Measurements from ENCODE around the gene FAM227B. TPM values are rescaled to one million over a fixed set of nuclear protein-coding genes. Genes with fewer than 3 reads are reported as not detected.
A peak's percentile ranks its signal among the peaks of the same experiment; 100 is the strongest.
"Not testable (repeated sequence)": the region's sequence is repeated elsewhere in the genome, so short reads cannot be mapped to it uniquely, and the experiment has no call there.

FAM227B gene
- total and polyA plus RNA-seq, 7 donors = 2.7 to 11.9 (median 6.9) TPM

DNA sequence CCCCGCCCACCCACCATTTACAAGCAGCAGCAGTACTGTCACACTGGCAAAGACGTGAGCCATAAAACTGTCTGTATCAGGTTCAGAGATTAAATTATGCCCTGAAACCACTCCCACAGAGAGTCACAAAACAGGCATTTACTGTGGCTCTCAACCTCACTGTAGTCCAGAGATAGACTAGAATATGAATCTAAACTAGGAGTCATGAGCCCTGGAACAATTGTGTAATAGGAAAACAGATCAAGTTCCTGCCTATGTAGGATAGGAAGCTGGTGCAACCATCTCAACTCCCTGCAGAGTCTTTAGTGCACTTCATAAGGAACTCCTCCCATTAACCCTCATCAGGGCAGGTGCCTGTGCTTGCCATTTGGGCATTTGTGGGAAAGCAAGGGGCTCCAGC is 61.7 kb downstream of the FAM227B start:
- DNase-seq (no peak), ATAC-seq (peak in 1 of 4 donors; percentile 67)
- Histone ChIP-seq H3K4me1 (no peaks in the 10 kb centered on the region), H3K9me3 (peaks cover 26% of the 10 kb centered on the region), H3K27me3 (ENCODE audit: insufficient read depth in 3 of 3, low read length in 2 of 3) (no peaks in the 10 kb centered on the region), H3K4me3 (no peak overlapping the region), H3K27ac (no peak overlapping the region), H3K36me3 (ENCODE audit: insufficient read depth in 1 of 2, low read depth in 1 of 2) (no peaks in the 10 kb centered on the region)
- intact Hi-C loops (cut with DNase I) = no loop called here
- TF ChIP-seq CTCF (IDR thresholded peaks at IDR 0.05) = no peak
- WGBS, 3 donors = 85 to 87% (median 85%) methylated on average over 2 of the region's 2 CpGs

- intact Hi-C loops (cut with DNase I) = no loop called here
- DNase-seq (peak in 1 of 2 donors; percentile 21), ATAC-seq (no peak)
- Histone ChIP-seq H3K4me1 (no peaks in the 10 kb centered on the region), H3K4me3 (no peak overlapping the region), H3K36me3 (ENCODE audit: insufficient read depth in 1 of 2, low read depth in 1 of 2) (no peaks in the 10 kb centered on the region), H3K9me3 (peaks cover 21% of the 10 kb centered on the region), H3K27me3 (ENCODE audit: insufficient read depth in 3 of 3, low read length in 2 of 3) (no peaks in the 10 kb centered on the region), H3K27ac (no peak overlapping the region)
- no peak for TF ChIP-seq CTCF (IDR thresholded peaks at IDR 0.05)
- 83 to 96% (median 90%) methylated on average over 3 of the region's 3 CpGs for WGBS, 3 donors
These were observed 64.2 kb downstream of the FAM227B start for GRCh38 chr15:49556437-49556836.

DNA sequence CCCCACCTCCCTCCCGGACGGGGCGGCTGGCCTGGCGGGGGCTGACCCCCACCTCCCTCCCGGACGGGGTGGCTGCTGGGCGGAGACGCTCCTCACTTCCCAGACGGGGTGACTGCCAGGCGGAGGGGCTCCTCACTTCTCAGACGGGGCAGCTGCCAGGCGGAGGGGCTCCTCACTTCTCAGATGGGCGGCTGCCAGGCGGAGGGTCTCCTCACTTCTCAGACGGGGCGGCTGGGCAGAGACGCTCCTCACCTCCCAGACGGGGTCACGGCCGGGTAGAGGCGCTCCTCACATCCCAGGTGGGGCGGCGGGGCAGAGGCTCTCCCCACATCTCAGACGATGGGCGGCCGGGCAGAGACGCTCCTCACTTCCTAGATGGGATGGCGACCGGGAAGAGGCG is 70.3 kb downstream of the FAM227B start:
- H3K9me3 ChIP-seq; intact Hi-C loops (cut with DNase I); ATAC-seq; H3K27me3 ChIP-seq (ENCODE audit: insufficient read depth in 3 of 3, low read length in 2 of 3); H3K4me1 ChIP-seq; H3K4me3 ChIP-seq; H3K36me3 ChIP-seq (ENCODE audit: insufficient read depth in 1 of 2, low read depth in 1 of 2); H3K27ac ChIP-seq: not testable (repeated sequence)
- 88 to 96% (median 90%) methylated on average over 2 to 28 of the region's 30 CpGs for WGBS, 3 donors
- DNase-seq = peak in 1 of 2 donors; percentile 19

- intact Hi-C loops (cut with DNase I) = no loop called here
- DNase-seq (no peak), ATAC-seq (no peak)
- H3K36me3 ChIP-seq (ENCODE audit: insufficient read depth in 1 of 2, low read depth in 1 of 2) = no peaks in the 10 kb centered on the region
- H3K4me1 ChIP-seq = no peaks in the 10 kb centered on the region
- H3K27me3 ChIP-seq (ENCODE audit: insufficient read depth in 3 of 3, low read length in 2 of 3) = no peaks in the 10 kb centered on the region
- no peak overlapping the region for H3K4me3 ChIP-seq
- no peak overlapping the region for H3K27ac ChIP-seq
- no peak for TF ChIP-seq CTCF (IDR thresholded peaks at IDR 0.05)
- peaks cover 9% of the 10 kb centered on the region for H3K9me3 ChIP-seq
These were observed 82.1 kb downstream of the FAM227B start for GRCh38 chr15:49538520-49538919.

- no peaks in the 10 kb centered on the region for H3K36me3 ChIP-seq (ENCODE audit: insufficient read depth in 1 of 2, low read depth in 1 of 2)
- no peak overlapping the region for H3K4me3 ChIP-seq
- DNase-seq (no peak), ATAC-seq (no peak)
- WGBS, 3 donors = 75 to 79% (median 79%) methylated on average over 1 of the region's 1 CpG
- no peaks in the 10 kb centered on the region for H3K4me1 ChIP-seq
- intact Hi-C loops (cut with DNase I) = no loop called here
- H3K9me3 ChIP-seq = peaks cover 5% of the 10 kb centered on the region
- no peak overlapping the region for H3K27ac ChIP-seq
- H3K27me3 ChIP-seq (ENCODE audit: insufficient read depth in 3 of 3, low read length in 2 of 3) = no peaks in the 10 kb centered on the region
- TF ChIP-seq CTCF (IDR thresholded peaks at IDR 0.05) = no peak
These were observed 90.5 kb downstream of the FAM227B start for GRCh38 chr15:49530092-49530491.
